ENCODE results near the gene ELANE.
A peak's percentile ranks its signal among the peaks of the same experiment; 100 is the strongest.
"Not testable (repeated sequence)": the region's sequence is repeated elsewhere in the genome, so short reads cannot be mapped to it uniquely, and the experiment has no call there.

The ELANE gene

GRCh38 chr19:878751-879561 lies 26.9 kb downstream of the ELANE start:
- not testable (repeated sequence) for DNase-seq (ENCODE audit: low read depth in 2 of 2)

- DNase-seq (ENCODE audit: low read depth in 2 of 2) = no peak
Measured at GRCh38 chr19:879711-880438, 27.8 kb downstream of the ELANE start.

- DNase-seq (ENCODE audit: low read depth in 2 of 2) = no peak
Measured at GRCh38 chr19:881385-882071, 29.4 kb downstream of the ELANE start.

- no peak for DNase-seq (ENCODE audit: low read depth in 2 of 2)
Measured at GRCh38 chr19:882871-883497, 30.9 kb downstream of the ELANE start.

GRCh38 chr19:883661-884211 lies 31.6 kb downstream of the ELANE start:
- DNase-seq (ENCODE audit: low read depth in 2 of 2) = no peak

- no peak for DNase-seq (ENCODE audit: low read depth in 2 of 2)
Measured at GRCh38 chr19:884420-885211, 32.5 kb downstream of the ELANE start.

- no peak for DNase-seq (ENCODE audit: low read depth in 2 of 2)
Measured at GRCh38 chr19:885536-886224, 33.6 kb downstream of the ELANE start.

GRCh38 chr19:887072-887471 lies 35.0 kb downstream of the ELANE start:
- DNase-seq (ENCODE audit: low read depth in 2 of 2) = no peak

GRCh38 chr19:887599-887998 lies 35.5 kb downstream of the ELANE start:
- DNase-seq (ENCODE audit: low read depth in 2 of 2) = no peak

GRCh38 chr19:888581-889385 lies 36.7 kb downstream of the ELANE start:
- peak in 1 of 2 donors; percentile 46 for DNase-seq (ENCODE audit: low read depth in 2 of 2)

GRCh38 chr19:889662-890295 lies 37.7 kb downstream of the ELANE start:
- no peak for DNase-seq (ENCODE audit: low read depth in 2 of 2)

- DNase-seq (ENCODE audit: low read depth in 2 of 2) = no peak
Measured at GRCh38 chr19:890831-891230, 38.7 kb downstream of the ELANE start.

- DNase-seq (ENCODE audit: low read depth in 2 of 2) = not testable (repeated sequence)
Measured at GRCh38 chr19:891421-892200, 39.5 kb downstream of the ELANE start.

- no peak for DNase-seq (ENCODE audit: low read depth in 2 of 2)
Measured at GRCh38 chr19:892243-892893, 40.3 kb downstream of the ELANE start.

GRCh38 chr19:892894-893689 lies 41.0 kb downstream of the ELANE start, which contains the start of the genes MED16 and RNU6-9:
Gene MED16, minus strand, starts transcription at chr19:893187. Its CDS starts 2,056 bp downstream, at chr19:891131.
Gene RNU6-9, plus strand, starts transcription at chr19:893484.
- DNase-seq (ENCODE audit: low read depth in 2 of 2) = peak; percentile 80 to 84

GRCh38 chr19:896434-896833 lies 44.3 kb downstream of the ELANE start:
- no peak for DNase-seq (ENCODE audit: low read depth in 2 of 2)

GRCh38 chr19:896999-897398 lies 44.9 kb downstream of the ELANE start:
- DNase-seq (ENCODE audit: low read depth in 2 of 2) = no peak

Data from stimulated activated CD8-positive, alpha-beta memory T cell treated with anti-CD3 and anti-CD28 coated beads, Interleukin-15, amount 100 ng/mL, for 48 hours (primary cell).